HL-60 (cell line): ENCODE results near the gene CEP72.
A peak's percentile ranks its signal among the peaks of the same experiment; 100 is the strongest.

Experiments
- DNase-seq, 2 experiments: peaks; one replicate each; pipeline ENCODE4 v3.0.0-alpha.2; 2010 to 2020; ENCODE audit warnings: low read depth in 1 of 2, low spot score in 1 of 2
- H3K27ac ChIP-seq: fragments of 250-450 bp; sonication (Bioruptor Pico); replicated peaks from 2 replicates; pipeline ENCODE4 v1.5.1; 2020; ENCODE audit warnings: mild to moderate bottlenecking, moderate library complexity
- H3K27me3 ChIP-seq: fragments of 250-450 bp; sonication (Bioruptor Pico); 2 replicates; pipeline ENCODE4 v1.5.1; 2021; ENCODE audit warnings: mild to moderate bottlenecking, moderate library complexity; ENCODE audit not compliant: insufficient read depth, poor library complexity, severe bottlenecking
- H3K4me3 ChIP-seq: replicated peaks from 2 replicates; pipeline ENCODE4 v1.5.1; 2011; ENCODE audit warnings: mild to moderate bottlenecking, control low read depth, low read length; ENCODE audit not compliant: insufficient read depth
- CTCF ChIP-seq: IDR thresholded peaks from one replicate; pipeline ENCODE4 v1.5.1; 2011; ENCODE audit warnings: low read length, control low read depth, inconsistent platforms; ENCODE audit not compliant: insufficient read depth
- GABPA ChIP-seq: IDR thresholded peaks from 2 replicates; pipeline ENCODE4 v1.6.1; 2012; ENCODE audit warnings: low read depth
- POLR2AphosphoS5 ChIP-seq: IDR thresholded peaks from 2 replicates; pipeline ENCODE4 v1.6.1; 2012; ENCODE audit warnings: low read depth
- REST ChIP-seq: IDR thresholded peaks from 2 replicates; pipeline ENCODE4 v1.6.1; 2012; ENCODE audit warnings: low read depth; ENCODE audit not compliant: insufficient replicate concordance
- SPI1 ChIP-seq: IDR thresholded peaks from 2 replicates; pipeline ENCODE4 v1.6.1; 2012; ENCODE audit warnings: low read depth, mild to moderate bottlenecking, borderline replicate concordance
- long read RNA-seq: library from polyadenylated mRNA; unstranded; transcript quantifications from one replicate; pipeline ENCODE4 v2.0.0, GENCODE V29; 2020

Gene CEP72, protein sequence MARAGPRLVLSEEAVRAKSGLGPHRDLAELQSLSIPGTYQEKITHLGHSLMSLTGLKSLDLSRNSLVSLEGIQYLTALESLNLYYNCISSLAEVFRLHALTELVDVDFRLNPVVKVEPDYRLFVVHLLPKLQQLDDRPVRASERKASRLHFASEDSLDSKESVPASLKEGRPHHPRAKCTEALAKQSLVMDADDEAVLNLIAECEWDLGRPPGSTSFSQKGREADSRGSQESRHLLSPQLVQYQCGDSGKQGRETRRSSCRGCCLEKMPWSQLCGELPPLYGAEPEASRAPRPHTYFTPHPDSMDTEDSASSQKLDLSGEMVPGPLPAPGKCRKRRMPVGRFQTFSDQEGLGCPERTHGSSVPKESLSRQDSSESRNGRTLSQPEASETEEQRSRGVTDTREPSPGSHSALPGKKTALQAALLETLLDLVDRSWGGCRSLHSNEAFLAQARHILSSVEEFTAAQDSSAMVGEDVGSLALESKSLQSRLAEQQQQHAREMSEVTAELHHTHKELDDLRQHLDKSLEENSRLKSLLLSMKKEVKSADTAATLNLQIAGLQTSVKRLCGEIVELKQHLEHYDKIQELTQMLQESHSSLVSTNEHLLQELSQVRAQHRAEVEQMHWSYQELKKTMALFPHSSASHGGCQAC
- long read RNA-seq, transcript CEP72-201 (12 exons, 2,434 nt): major isoform, 69 of 95 reads
- long read RNA-seq, partial matches to known transcripts: 13 of 95 reads
- long read RNA-seq, other reads (novel, unspliced or antisense): 13 of 95 reads

DNA sequence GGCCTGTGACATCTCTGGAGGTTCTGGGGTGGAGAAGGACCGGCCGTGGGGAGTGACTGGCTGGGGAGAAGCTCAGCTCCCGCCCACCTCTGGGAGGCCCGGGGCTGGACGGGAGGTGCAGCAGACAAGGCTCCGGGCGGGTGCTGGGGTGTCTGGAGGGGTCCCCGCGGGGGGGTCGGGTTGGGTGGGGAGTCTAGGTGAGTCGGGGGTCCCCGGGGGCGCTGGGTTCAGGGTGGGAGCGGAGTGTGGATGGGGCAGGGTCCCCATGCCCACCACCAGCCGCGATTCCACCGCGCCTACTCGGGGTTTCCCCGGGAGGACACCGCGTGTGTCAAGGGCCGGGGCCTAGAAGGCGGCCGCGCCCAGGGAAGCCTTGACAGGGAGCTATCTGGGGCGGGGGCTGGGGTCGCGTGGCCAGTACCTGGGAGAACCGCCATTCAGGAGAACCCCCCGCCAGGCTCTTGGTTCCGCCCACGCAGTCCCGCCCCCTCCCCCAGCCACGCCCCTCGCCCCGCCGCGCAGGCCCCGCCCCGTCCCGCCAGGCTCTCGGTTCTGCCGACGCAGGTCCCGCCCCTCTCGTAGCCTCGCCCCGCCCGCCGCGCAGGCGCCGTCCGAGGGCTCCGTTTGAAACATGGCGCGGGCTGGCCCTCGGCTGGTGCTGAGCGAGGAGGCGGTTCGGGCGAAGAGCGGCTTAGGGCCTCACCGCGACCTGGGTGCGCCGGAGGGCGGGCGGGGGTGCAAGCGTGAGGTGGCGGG is at the start of gene CEP72:
Gene CEP72 (plus strand): TSS at position 610 of the 756 bp plus-strand sequence. CDS start 22 bp downstream, at position 632.
- Histone ChIP-seq H3K27me3 (no peaks in the 10 kb centered on the region), H3K27ac (peak within 1 kb of the TSS; percentile 69), H3K4me3 (peak within 1 kb of the TSS; percentile 84)
- TF ChIP-seq GABPA (no peak), SPI1 (no peak), REST (no peak), POLR2AphosphoS5 (peak; percentile 47; the same call in 1 of the 2 replicates)
- DNase-seq: peak; percentile 72 to 86

- no peak for TF ChIP-seq CTCF
- TF ChIP-seq POLR2AphosphoS5: no peak
- H3K27ac ChIP-seq: no peak overlapping the region
- DNase-seq: no peak
- no peaks in the 10 kb centered on the region for H3K27me3 ChIP-seq
- H3K4me3 ChIP-seq: no peak overlapping the region
Observed at GRCh38 chr5:565782-566440, 46.2 kb upstream of the CEP72 start.

GRCh38 chr5:566636-567309 is 45.4 kb upstream of the CEP72 start:
- Histone ChIP-seq H3K4me3 (no peak overlapping the region), H3K27ac (no peak overlapping the region), H3K27me3 (no peaks in the 10 kb centered on the region)
- TF ChIP-seq POLR2AphosphoS5 (no peak), SPI1 (no peak), CTCF (no peak), REST (no peak), GABPA (no peak)
- DNase-seq: no peak
